Measurements from ENCODE around the gene PHACTR4.
"Not testable (repeated sequence)": the region's sequence is repeated elsewhere in the genome, so short reads cannot be mapped to it uniquely, and the experiment has no call there.

PHACTR4 gene

GRCh38 chr1:28437924-28438699, 68.6 kb downstream of the PHACTR4 start:
- peak; percentile 96 for DNase-seq

DNA sequence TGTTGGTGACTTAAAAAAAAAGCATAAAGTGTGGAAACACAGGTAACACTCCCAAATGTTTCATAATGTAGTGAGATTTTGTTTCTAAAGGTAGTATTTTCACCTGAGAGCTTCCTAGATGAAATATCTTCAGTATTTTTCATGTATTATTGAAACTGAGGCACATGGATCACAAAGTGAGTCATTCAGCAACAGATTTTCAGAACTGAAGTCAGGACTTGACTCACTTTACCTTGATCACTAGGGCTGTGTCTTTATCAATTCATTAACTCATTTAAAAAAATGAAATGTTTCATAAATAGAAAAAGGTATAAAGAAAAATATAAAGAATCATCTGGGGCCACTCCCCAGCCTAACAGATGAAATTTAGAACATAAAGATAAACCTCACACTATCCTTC, 69.8 kb downstream of the PHACTR4 start:
- no peak for DNase-seq

DNA sequence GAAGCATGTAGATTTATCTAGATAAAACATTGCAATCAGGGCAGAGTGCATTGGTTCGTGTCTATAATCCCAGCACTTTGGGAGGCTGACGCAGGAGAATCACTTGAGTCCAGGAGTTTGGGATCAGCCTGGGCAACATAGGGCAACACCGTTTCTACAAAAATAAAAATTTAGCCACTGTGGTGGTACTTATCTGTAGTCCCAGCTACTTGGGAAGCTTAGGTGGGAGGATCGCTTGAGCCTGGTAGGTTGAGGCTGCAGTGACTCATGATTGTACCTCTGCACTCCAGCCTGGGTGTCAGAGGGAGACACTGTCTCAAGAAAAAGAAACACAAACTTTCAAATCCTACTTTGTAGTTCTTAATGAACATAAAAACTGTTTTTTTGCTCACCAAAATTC, 72.1 kb downstream of the PHACTR4 start:
- DNase-seq: no peak

- DNase-seq: no peak
Observed at GRCh38 chr1:28443550-28443949, 74.0 kb downstream of the PHACTR4 start.

GRCh38 chr1:28447679-28448078, 78.1 kb downstream of the PHACTR4 start:
- DNase-seq: no peak

- not testable (repeated sequence) for DNase-seq
Observed at GRCh38 chr1:28448094-28448611, 78.6 kb downstream of the PHACTR4 start.

DNA sequence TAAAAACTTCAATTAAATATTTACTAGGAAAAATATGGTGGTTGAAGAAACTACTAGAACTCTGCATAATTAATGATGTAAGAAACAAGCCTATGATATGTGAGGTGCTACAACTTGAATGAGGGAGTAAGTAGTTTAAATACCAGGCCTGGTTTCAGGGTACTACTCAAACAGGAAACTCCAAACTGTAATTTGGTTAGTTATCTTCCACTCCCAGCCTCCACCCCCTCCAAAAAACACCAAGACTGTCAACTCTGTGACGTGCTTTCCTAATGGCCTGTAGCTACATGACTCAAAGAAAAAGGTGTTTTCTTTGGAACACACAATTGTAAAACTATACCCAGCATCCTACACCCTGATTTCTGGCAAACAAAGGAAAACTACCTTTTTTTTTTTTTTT, 80.4 kb downstream of the PHACTR4 start:
- no peak for DNase-seq

- no peak for DNase-seq
Observed at GRCh38 chr1:28450561-28450960, 81.0 kb downstream of the PHACTR4 start.

DNA sequence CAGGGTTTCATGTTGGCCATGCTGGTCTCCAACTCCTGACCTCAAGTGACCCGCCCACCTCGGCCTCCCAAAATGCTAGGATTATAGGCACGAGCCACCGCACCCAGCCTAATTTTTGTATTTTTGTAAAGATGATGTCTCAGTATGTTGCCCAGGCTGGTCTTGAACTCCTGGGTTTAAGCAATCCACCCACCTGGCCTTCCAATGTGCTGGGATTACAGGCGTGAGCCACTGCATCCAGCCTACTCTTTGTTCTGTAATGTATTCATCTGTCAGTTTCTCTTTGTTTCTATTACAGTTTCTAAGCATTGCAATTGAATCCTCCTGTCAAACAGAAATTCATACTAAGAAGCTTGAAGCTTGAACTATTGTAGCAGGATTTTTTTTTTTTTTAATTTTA, 81.5 kb downstream of the PHACTR4 start:
- no peak for DNase-seq

DNA sequence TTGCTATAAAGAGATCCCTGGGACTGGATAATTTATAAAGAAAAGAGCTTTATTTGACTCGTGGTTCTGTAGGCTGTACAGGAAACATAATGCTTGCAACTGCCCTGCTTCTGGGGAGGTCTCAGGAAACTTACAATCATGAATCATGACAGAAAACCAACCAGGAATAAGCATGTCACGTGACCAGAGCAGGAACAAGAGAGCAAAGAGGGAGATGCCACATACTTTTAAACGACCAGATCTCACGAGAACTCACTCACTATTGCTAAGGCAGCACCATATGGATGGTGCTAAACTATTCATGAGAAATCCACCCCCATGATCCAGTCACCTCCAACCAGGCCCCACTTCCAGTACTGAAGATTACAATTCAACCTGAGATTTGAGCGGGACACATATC, 86.5 kb downstream of the PHACTR4 start:
- peak; percentile 86 for DNase-seq

DNA sequence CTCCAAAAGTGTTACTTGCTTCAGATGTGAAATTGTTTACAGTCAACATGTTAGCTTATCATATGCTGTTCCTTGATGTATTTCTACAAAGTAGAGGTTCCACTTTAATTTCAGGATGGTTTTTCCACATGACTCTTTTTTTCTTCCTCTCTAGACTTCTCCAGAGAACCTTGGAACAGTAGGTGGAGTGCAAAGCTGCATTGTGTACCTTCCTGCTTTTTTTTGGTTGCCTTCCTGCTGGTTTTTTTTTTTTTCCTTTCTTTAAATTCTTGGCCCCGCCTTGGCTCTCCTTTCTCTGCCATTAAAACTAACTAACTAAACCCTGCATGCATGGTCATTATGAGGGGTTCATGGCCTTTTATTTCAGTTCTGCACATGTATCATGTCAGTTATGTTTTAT, 88.1 kb downstream of the PHACTR4 start:
- DNase-seq: no peak

- DNase-seq: no peak
Observed at GRCh38 chr1:28458237-28459228, 89.0 kb downstream of the PHACTR4 start.

GRCh38 chr1:28466226-28466778, 96.8 kb downstream of the PHACTR4 start:
- no peak for DNase-seq

DNA sequence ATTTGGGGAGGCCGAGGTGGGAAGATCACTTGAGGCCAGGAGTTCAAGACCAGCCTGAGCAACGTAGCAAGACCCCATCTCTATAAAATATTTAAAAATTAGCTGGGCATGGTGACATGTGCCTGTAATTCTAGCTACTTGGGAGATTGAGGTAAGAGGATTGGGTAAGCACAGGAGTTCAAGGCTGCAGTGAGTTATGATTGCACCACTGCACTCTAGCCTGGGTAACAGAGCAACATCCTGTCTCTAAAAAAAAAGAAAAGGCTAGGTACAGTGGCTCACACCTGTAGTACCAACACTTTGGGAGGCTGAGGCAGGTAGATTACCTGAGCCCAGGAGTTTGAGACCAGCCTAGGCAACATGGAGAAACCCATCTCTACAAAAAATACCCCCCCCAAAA, 100.6 kb downstream of the PHACTR4 start:
- DNase-seq: no peak

DNA sequence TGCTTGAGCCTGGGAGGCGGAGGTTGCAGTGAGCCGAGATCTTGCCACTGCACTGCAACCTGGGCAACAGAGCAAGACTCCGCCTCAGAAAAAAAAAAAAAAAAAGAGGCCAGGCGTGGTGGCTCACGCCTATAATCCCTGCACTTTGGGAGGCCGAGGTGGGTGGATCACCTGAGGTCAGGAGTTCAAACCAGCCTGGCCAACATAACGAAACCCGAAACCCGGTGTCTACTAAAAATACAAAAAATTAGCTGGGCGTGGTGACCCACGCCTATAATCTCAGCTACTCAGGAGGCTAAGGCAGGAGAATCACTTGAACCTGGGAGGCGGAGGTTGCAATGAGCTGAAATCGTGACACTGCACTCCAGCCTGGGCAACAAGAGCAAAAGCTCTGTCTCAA, 110.0 kb downstream of the PHACTR4 start:
- DNase-seq: not testable (repeated sequence)

DNA sequence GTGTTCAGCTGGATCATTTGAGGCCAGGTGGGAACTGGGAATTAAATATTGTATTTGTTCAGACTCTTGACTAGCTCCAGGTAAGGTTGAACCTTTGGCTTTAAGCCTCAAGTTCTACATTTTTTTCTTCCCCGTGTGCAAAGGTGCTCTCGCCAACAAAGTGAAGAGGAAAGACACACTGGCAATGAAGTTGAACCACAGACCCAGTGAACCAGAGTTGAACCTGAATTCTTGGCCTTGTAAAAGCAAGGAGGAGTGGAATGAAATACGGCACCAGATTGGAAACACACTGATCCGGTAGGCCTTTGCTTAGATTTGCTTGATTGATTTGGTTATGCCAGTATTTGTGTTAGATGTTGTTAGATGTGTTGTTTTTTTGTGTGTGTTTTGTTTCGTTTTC, 110.8 kb downstream of the PHACTR4 start:
- DNase-seq: no peak

DNA sequence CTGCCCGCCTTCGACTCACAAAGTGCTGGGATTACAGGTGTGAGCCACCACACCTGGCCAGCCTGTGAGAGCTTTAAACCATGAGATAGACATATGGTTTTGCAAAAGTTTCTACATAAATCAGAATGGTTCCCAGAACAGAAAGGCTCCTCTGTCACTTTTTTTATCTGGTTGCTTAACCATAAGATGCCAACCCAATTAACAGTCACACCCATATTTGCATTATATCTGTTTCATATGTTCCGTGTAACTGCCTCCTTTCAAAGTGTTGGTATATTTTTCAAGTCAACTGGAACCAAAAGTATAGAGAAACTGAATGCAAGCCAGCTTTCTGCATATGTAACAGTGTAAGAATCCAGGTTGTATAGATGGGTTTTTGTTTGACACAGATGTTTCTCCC, 112.6 kb downstream of the PHACTR4 start:
- no peak for DNase-seq

- DNase-seq: no peak
Observed at GRCh38 chr1:28482702-28483101, 113.2 kb downstream of the PHACTR4 start.

- no peak for DNase-seq
Observed at GRCh38 chr1:28494737-28495136, 125.2 kb downstream of the PHACTR4 start.

DNA sequence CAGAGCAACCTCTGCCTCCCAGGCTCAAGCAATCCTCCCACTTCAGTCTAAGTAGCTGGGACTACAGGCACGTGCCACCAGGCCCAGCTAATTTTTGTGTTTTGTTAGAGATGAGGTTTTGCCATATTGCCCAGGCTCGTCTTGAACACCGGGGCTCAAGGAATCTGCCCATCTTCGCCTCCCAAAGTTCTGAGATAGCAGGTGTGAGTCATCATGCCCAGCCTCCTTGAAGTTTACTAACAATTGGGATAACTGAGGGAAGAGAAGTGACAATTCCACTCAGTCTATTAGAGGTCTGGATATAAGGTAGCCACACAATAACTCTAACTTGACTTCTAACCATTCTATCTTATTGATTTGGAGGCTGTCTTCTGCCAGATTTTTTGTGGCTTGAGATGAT, 130.0 kb downstream of the PHACTR4 start:
- no peak for DNase-seq

DNA sequence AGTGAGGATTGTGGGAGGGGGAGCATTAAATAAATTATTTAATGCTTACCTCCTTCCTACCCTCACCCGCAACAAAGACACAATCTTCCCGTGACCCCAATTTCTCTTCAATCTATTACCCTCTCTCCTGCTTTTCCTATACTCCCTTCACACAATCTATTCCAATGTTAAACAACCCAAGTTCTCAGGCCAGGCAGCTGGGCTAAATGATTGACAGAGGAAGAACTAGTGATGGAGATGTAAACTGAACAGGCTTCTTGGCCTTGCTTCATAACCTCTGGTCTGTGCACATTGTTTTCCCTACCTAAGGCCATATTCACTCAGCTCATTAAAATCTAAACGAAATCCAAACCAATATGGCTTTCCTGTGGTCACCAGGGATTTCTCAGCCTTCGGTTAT, 132.4 kb downstream of the PHACTR4 start:
- no peak for DNase-seq

GRCh38 chr1:28503117-28503516, 133.6 kb downstream of the PHACTR4 start:
- DNase-seq: no peak

DNA sequence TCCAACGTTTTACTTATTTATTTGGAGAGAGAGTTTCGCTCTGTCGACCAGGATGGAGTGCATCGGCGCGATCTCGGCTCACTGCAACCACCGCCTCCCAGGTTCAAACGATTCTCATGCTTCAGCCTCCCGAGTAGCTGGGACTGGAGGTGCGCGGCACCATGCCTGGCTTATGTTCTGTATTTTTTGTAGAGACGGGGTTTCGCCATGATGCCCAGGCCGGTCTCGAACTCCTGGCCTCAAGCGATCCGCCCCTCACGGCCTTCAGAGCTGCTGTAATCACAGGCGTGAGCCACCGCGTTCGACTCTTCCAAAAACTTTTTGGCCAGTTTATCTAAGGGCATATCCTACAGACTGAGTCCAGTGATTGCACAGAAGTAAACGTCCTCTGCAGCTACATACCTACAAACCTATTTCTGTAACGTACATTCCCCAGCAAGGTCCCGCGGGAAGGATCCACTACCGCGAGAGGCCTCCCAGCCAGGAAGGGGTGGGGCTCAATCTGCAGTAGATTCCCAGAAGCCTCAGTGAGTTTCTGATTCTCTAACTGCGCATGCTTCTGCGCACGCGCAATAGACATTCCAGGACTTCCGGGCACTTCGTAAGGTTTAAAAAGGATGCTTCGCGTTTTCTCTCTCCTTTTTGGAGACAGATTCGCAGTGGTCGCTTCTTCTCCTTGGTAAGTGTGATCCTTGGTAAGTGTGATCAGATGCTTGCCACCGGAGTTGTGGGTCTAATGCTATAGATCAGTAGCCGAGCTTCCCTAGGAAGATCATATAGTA, 136.1 kb downstream of the PHACTR4 start, which contains the start of gene RCC1:
Gene RCC1, plus strand, starts transcription at position 638 of the 782 bp plus-strand sequence. CDS start 23,824 bp downstream, outside the sequence.
- DNase-seq: peak; percentile 97
